ENCODE data around the gene MTR. TPM values are rescaled to one million over a fixed set of nuclear protein-coding genes. Genes with fewer than 3 reads are reported as not detected.
"Not testable (repeated sequence)": the region's sequence is repeated elsewhere in the genome, so short reads cannot be mapped to it uniquely, and the experiment has no call there.

MTR gene
- total RNA-seq, 1 donor from 2014 or later: 59.2 TPM

- H3K36me3 Mint-ChIP-seq (ENCODE audit: low read depth); DNase-seq (ENCODE audit: low spot score); H3K4me3 Mint-ChIP-seq (ENCODE audit: low read depth); H3K4me1 Mint-ChIP-seq (ENCODE audit: low read depth); H3K27me3 Mint-ChIP-seq (ENCODE audit: low read depth); intact Hi-C loops (cut with micrococcal nuclease); H3K27ac Mint-ChIP-seq: not testable (repeated sequence)
- peaks cover 12% of the 10 kb centered on the region for H3K9me3 Mint-ChIP-seq
These were observed 116.0 kb downstream of the MTR start for GRCh38 chr1:236911047-236911446.

- Mint-ChIP-seq H3K27me3 (ENCODE audit: low read depth) (no peaks in the 10 kb centered on the region), H3K4me3 (ENCODE audit: low read depth) (no peak overlapping the region), H3K4me1 (ENCODE audit: low read depth) (peaks cover 7% of the 10 kb centered on the region), H3K9me3 (peaks cover 25% of the 10 kb centered on the region), H3K27ac (no peak overlapping the region), H3K36me3 (ENCODE audit: low read depth) (peaks cover 12% of the 10 kb centered on the region)
- DNase-seq (ENCODE audit: low spot score): no peak
- intact Hi-C loops (cut with micrococcal nuclease): loop anchor here (1.0 kb wide), 1 partner anchor 8 kb away; no protein-coding TSS in a partner anchor
These were observed 118.4 kb downstream of the MTR start for GRCh38 chr1:236913371-236914037.

- Mint-ChIP-seq H3K4me3 (ENCODE audit: low read depth) (no peak overlapping the region), H3K4me1 (ENCODE audit: low read depth) (peaks cover 7% of the 10 kb centered on the region), H3K36me3 (ENCODE audit: low read depth) (peaks cover 12% of the 10 kb centered on the region), H3K27me3 (ENCODE audit: low read depth) (no peaks in the 10 kb centered on the region), H3K9me3 (peaks cover 19% of the 10 kb centered on the region), H3K27ac (no peak overlapping the region)
- DNase-seq (ENCODE audit: low spot score): no peak
- intact Hi-C loops (cut with micrococcal nuclease): no loop called here
These were observed 119.3 kb downstream of the MTR start for GRCh38 chr1:236914375-236914774.

GRCh38 chr1:236916131-236916800 is 121.2 kb downstream of the MTR start:
- Mint-ChIP-seq H3K36me3 (ENCODE audit: low read depth) (peaks cover 12% of the 10 kb centered on the region), H3K27ac (no peak overlapping the region), H3K4me1 (ENCODE audit: low read depth) (peaks cover 7% of the 10 kb centered on the region), H3K4me3 (ENCODE audit: low read depth) (no peak overlapping the region), H3K27me3 (ENCODE audit: low read depth) (no peaks in the 10 kb centered on the region), H3K9me3 (peaks cover 19% of the 10 kb centered on the region)
- intact Hi-C loops (cut with micrococcal nuclease): no loop called here
- DNase-seq (ENCODE audit: low spot score): no peak

- Mint-ChIP-seq H3K4me1 (ENCODE audit: low read depth) (peaks cover 7% of the 10 kb centered on the region), H3K36me3 (ENCODE audit: low read depth) (peaks cover 12% of the 10 kb centered on the region), H3K27ac (no peak overlapping the region), H3K9me3 (peaks cover 19% of the 10 kb centered on the region), H3K27me3 (ENCODE audit: low read depth) (no peaks in the 10 kb centered on the region), H3K4me3 (ENCODE audit: low read depth) (no peak overlapping the region)
- intact Hi-C loops (cut with micrococcal nuclease): no loop called here
- DNase-seq (ENCODE audit: low spot score): no peak
These were observed 122.4 kb downstream of the MTR start for GRCh38 chr1:236917448-236917847.

GRCh38 chr1:236920286-236920894 is 125.3 kb downstream of the MTR start:
- Mint-ChIP-seq H3K27me3 (ENCODE audit: low read depth) (no peaks in the 10 kb centered on the region), H3K36me3 (ENCODE audit: low read depth) (peaks cover 8% of the 10 kb centered on the region), H3K27ac (no peak overlapping the region), H3K9me3 (peaks cover 15% of the 10 kb centered on the region), H3K4me3 (ENCODE audit: low read depth) (no peak overlapping the region), H3K4me1 (ENCODE audit: low read depth) (no peaks in the 10 kb centered on the region)
- intact Hi-C loops (cut with micrococcal nuclease): no loop called here
- DNase-seq (ENCODE audit: low spot score): no peak

GRCh38 chr1:236921610-236922009 is 126.5 kb downstream of the MTR start:
- Mint-ChIP-seq H3K4me1 (ENCODE audit: low read depth) (no peaks in the 10 kb centered on the region), H3K27ac (no peak overlapping the region), H3K27me3 (ENCODE audit: low read depth) (no peaks in the 10 kb centered on the region), H3K4me3 (ENCODE audit: low read depth) (no peak overlapping the region), H3K36me3 (ENCODE audit: low read depth) (peaks cover 4% of the 10 kb centered on the region), H3K9me3 (peaks cover 12% of the 10 kb centered on the region)
- DNase-seq (ENCODE audit: low spot score): no peak
- intact Hi-C loops (cut with micrococcal nuclease): no loop called here

- no peaks in the 10 kb centered on the region for H3K27me3 Mint-ChIP-seq (ENCODE audit: low read depth)
- intact Hi-C loops (cut with micrococcal nuclease): no loop called here
- H3K9me3 Mint-ChIP-seq: peaks cover 7% of the 10 kb centered on the region
- DNase-seq (ENCODE audit: low spot score): no peak
- H3K27ac Mint-ChIP-seq: no peak overlapping the region
- no peak overlapping the region for H3K4me3 Mint-ChIP-seq (ENCODE audit: low read depth)
- H3K36me3 Mint-ChIP-seq (ENCODE audit: low read depth): peaks cover 1% of the 10 kb centered on the region
- H3K4me1 Mint-ChIP-seq (ENCODE audit: low read depth): no peaks in the 10 kb centered on the region
These were observed 127.1 kb downstream of the MTR start for GRCh38 chr1:236922190-236922589.

- H3K4me3 Mint-ChIP-seq (ENCODE audit: low read depth): no peak overlapping the region
- DNase-seq (ENCODE audit: low spot score): no peak
- H3K36me3 Mint-ChIP-seq (ENCODE audit: low read depth): no peaks in the 10 kb centered on the region
- no peaks in the 10 kb centered on the region for H3K4me1 Mint-ChIP-seq (ENCODE audit: low read depth)
- no peaks in the 10 kb centered on the region for H3K9me3 Mint-ChIP-seq
- H3K27ac Mint-ChIP-seq: no peak overlapping the region
- intact Hi-C loops (cut with micrococcal nuclease): no loop called here
- H3K27me3 Mint-ChIP-seq (ENCODE audit: low read depth): no peaks in the 10 kb centered on the region
These were observed 130.3 kb downstream of the MTR start for GRCh38 chr1:236925386-236925785.

GRCh38 chr1:236930503-236930902 is 135.4 kb downstream of the MTR start:
- intact Hi-C loops (cut with micrococcal nuclease): no loop called here
- H3K27ac Mint-ChIP-seq: no peak overlapping the region
- no peaks in the 10 kb centered on the region for H3K27me3 Mint-ChIP-seq (ENCODE audit: low read depth)
- no peaks in the 10 kb centered on the region for H3K36me3 Mint-ChIP-seq (ENCODE audit: low read depth)
- no peaks in the 10 kb centered on the region for H3K9me3 Mint-ChIP-seq
- H3K4me1 Mint-ChIP-seq (ENCODE audit: low read depth): no peaks in the 10 kb centered on the region
- DNase-seq (ENCODE audit: low spot score): no peak
- no peak overlapping the region for H3K4me3 Mint-ChIP-seq (ENCODE audit: low read depth)

- Mint-ChIP-seq H3K4me1 (ENCODE audit: low read depth) (no peaks in the 10 kb centered on the region), H3K36me3 (ENCODE audit: low read depth) (no peaks in the 10 kb centered on the region), H3K9me3 (no peaks in the 10 kb centered on the region), H3K4me3 (ENCODE audit: low read depth) (no peak overlapping the region), H3K27ac (no peak overlapping the region), H3K27me3 (ENCODE audit: low read depth) (no peaks in the 10 kb centered on the region)
- no peak for DNase-seq (ENCODE audit: low spot score)
- intact Hi-C loops (cut with micrococcal nuclease): no loop called here
These were observed 143.7 kb downstream of the MTR start for GRCh38 chr1:236938760-236939159.

GRCh38 chr1:236942431-236942830 is 147.3 kb downstream of the MTR start:
- H3K27ac Mint-ChIP-seq: no peak overlapping the region
- DNase-seq (ENCODE audit: low spot score): no peak
- intact Hi-C loops (cut with micrococcal nuclease): no loop called here
- H3K9me3 Mint-ChIP-seq: no peaks in the 10 kb centered on the region
- no peaks in the 10 kb centered on the region for H3K36me3 Mint-ChIP-seq (ENCODE audit: low read depth)
- H3K27me3 Mint-ChIP-seq (ENCODE audit: low read depth): no peaks in the 10 kb centered on the region
- H3K4me3 Mint-ChIP-seq (ENCODE audit: low read depth): no peak overlapping the region
- H3K4me1 Mint-ChIP-seq (ENCODE audit: low read depth): no peaks in the 10 kb centered on the region

GRCh38 chr1:236944556-236944955 is 149.5 kb downstream of the MTR start:
- Mint-ChIP-seq H3K4me3 (ENCODE audit: low read depth) (no peak overlapping the region), H3K9me3 (no peaks in the 10 kb centered on the region), H3K4me1 (ENCODE audit: low read depth) (peaks cover 3% of the 10 kb centered on the region), H3K27me3 (ENCODE audit: low read depth) (no peaks in the 10 kb centered on the region), H3K27ac (no peak overlapping the region), H3K36me3 (ENCODE audit: low read depth) (no peaks in the 10 kb centered on the region)
- intact Hi-C loops (cut with micrococcal nuclease): no loop called here
- no peak for DNase-seq (ENCODE audit: low spot score)
